HCT116 (cell line): ENCODE measurements around the gene KCNK15. TPM values are rescaled to one million over a fixed set of nuclear protein-coding genes. Genes with fewer than 3 reads are reported as not detected.

ENCODE experiments used
- ATAC-seq: fragments of 200-7000 bp; cut with Tn5 transposase; 2 replicates; pipeline ENCODE4 v1.9.1; 2020; ENCODE audit warnings: mild to moderate bottlenecking, moderate library complexity
- BruUV-seq: library from RNA; stranded (reverse); fragments of 400-500 nt; replicated peaks from 2 replicates; lab custom pipeline; 2021; lab: Mats Ljungman, UMichigan
- CTCF ChIA-PET: fragments of 300-600 bp; sonication (Branson Sonifier 250); formaldehyde crosslinking; loops from one replicate; lab custom pipeline; 2021; ENCODE audit warnings: antibody characterized with exemption; lab: Charles Lee
- POLR2A ChIA-PET: fragments of 300-600, 350-600 bp; sonication (Branson Sonifier 250); formaldehyde crosslinking; loops from one replicate; lab custom pipeline; 2021; ENCODE audit warnings: antibody characterized with exemption; lab: Charles Lee
- RAD21 ChIA-PET, 2 experiments: fragments of 300-600 bp; sonication (Branson Sonifier 250); formaldehyde crosslinking; loops; one replicate each; lab custom pipeline; 2023; ENCODE audit warnings: low total read pairs in 2 of 2; ENCODE audit not compliant: uncharacterized antibody in 2 of 2, unreplicated experiment in 2 of 2, low non-redundant PET in 1 of 2; lab: Charles Lee
- DNase-seq: peaks from one replicate; pipeline ENCODE4 v3.0.0-alpha.2; 2010; ENCODE audit warnings: low read depth, low spot score
- H2AFZ ChIP-seq: fragments of 200-600 bp; shearing (Covaris generic), sonication (generic); 2 replicates; pipeline ENCODE4 v1.6.1; 2017; ENCODE audit warnings: low read depth, mixed run types, mixed read lengths, antibody characterized with exemption, low read length; ENCODE audit not compliant: poor library complexity, severe bottlenecking
- H3K27ac ChIP-seq: 2 replicates; pipeline ENCODE4 v1.5.1; 2012; ENCODE audit warnings: low read depth, low read length
- H3K27me3 ChIP-seq: fragments of 200-600 bp; sonication (generic); 2 replicates; pipeline ENCODE4 v1.6.1; 2016; ENCODE audit warnings: mixed run types, low read length, mixed read lengths; ENCODE audit not compliant: insufficient read depth
- H3K36me3 ChIP-seq, 2 experiments: fragments of 200-500 bp in 1 of 2; fragments of 200-600 bp in 1 of 2; sonication (Bioruptor generic) in 1 of 2; sonication (generic) in 1 of 2; 2 replicates each; pipeline versions ENCODE4 v1.5.1 to v1.6.1; 2014 to 2016; ENCODE audit warnings: low read length in 2 of 2, inconsistent platforms in 1 of 2, mixed read lengths in 1 of 2, mixed run types in 1 of 2; ENCODE audit not compliant: insufficient read depth in 2 of 2, control insufficient read depth in 1 of 2
- H3K4me1 ChIP-seq, 2 experiments: fragments of 200-600 bp in 1 of 2; sonication (generic) in 1 of 2; 2 replicates each; pipeline versions ENCODE4 v1.5.1 to v1.6.1; 2012 to 2017; ENCODE audit warnings: low read length in 2 of 2, inconsistent platforms in 1 of 2, mild to moderate bottlenecking in 1 of 2, mixed read lengths in 1 of 2, mixed run types in 1 of 2, moderate library complexity in 1 of 2; ENCODE audit not compliant: insufficient read depth in 2 of 2, control insufficient read depth in 1 of 2
- H3K4me2 ChIP-seq: fragments of 200-600 bp; sonication (generic); 2 replicates; pipeline ENCODE4 v1.6.1; 2017; ENCODE audit warnings: mixed run types, low read length, mixed read lengths
- H3K4me3 ChIP-seq, 2 experiments: fragments of 200-600 bp in 1 of 2; sonication (generic) in 1 of 2; replicated peaks in 1 of 2; 2 replicates each; pipeline ENCODE4 v1.5.1; 2011 to 2016; ENCODE audit warnings: low read length in 2 of 2, control low read depth in 1 of 2, low read depth in 1 of 2, mild to moderate bottlenecking in 1 of 2, mixed read lengths in 1 of 2, mixed run types in 1 of 2
- H3K79me2 ChIP-seq: fragments of 200-600 bp; sonication (generic); 2 replicates; pipeline ENCODE4 v1.6.1; 2017; ENCODE audit warnings: mild to moderate bottlenecking, mixed run types, low read length, moderate library complexity, mixed read lengths; ENCODE audit not compliant: insufficient read depth
- H3K9ac ChIP-seq: fragments of 200-600 bp; sonication (generic); 2 replicates; pipeline ENCODE4 v1.6.1; 2016; ENCODE audit warnings: low read length, mixed read lengths
- H3K9me2 ChIP-seq: fragments of 200-600 bp; sonication (generic), shearing (Covaris generic); 2 replicates; pipeline ENCODE4 v1.6.1; 2017; ENCODE audit warnings: mixed run types, mild to moderate bottlenecking, moderate library complexity; ENCODE audit not compliant: insufficient read depth
- H3K9me3 ChIP-seq, 2 experiments: fragments of 200-500 bp in 1 of 2; fragments of 200-600 bp in 1 of 2; sonication (Bioruptor generic) in 1 of 2; sonication (generic) in 1 of 2; 2 replicates each; pipeline ENCODE4 v1.6.1; 2014 to 2017; ENCODE audit warnings: low read length in 2 of 2, mixed read lengths in 2 of 2, inconsistent platforms in 1 of 2, low read depth in 1 of 2, mild to moderate bottlenecking in 1 of 2, mixed run types in 1 of 2, moderate library complexity in 1 of 2; ENCODE audit not compliant: control insufficient read depth in 1 of 2, insufficient read depth in 1 of 2
- H4K20me1 ChIP-seq: fragments of 200-600 bp; sonication (generic), shearing (Covaris generic); 2 replicates; pipeline ENCODE4 v1.6.1; 2017; ENCODE audit warnings: mixed run types, mild to moderate bottlenecking, moderate library complexity; ENCODE audit not compliant: insufficient read depth
- ATF3 ChIP-seq: IDR thresholded peaks from 2 replicates; pipeline ENCODE4 v1.6.1; 2012
- CBX3 ChIP-seq: IDR thresholded peaks from 2 replicates; pipeline ENCODE4 v1.6.1; 2012; ENCODE audit warnings: low read depth
- CTCF ChIP-seq, 3 experiments: fragments of 200-600 bp in 1 of 3; sonication (generic) in 1 of 3; IDR thresholded peaks in 2 of 3; conservative IDR thresholded peaks in 1 of 3; 2 replicates each; pipeline ENCODE4 v1.5.1; 2012 to 2017; ENCODE audit warnings: low read depth in 2 of 3, low read length in 2 of 3, antibody characterized with exemption in 1 of 3, borderline replicate concordance in 1 of 3, control low read depth in 1 of 3, mild to moderate bottlenecking in 1 of 3, mixed read lengths in 1 of 3, mixed run types in 1 of 3, moderate library complexity in 1 of 3; ENCODE audit not compliant: insufficient read depth in 1 of 3
- EGR1 ChIP-seq: IDR thresholded peaks from 2 replicates; pipeline ENCODE4 v1.6.1; 2012; ENCODE audit warnings: low read depth
- ELF1 ChIP-seq: IDR thresholded peaks from 2 replicates; pipeline ENCODE4 v1.6.1; 2012; ENCODE audit warnings: low read depth, borderline replicate concordance
- EZH2 ChIP-seq: fragments of 200-600 bp; sonication (generic); IDR thresholded peaks from 2 replicates; pipeline ENCODE4 v1.6.1; 2017; ENCODE audit warnings: antibody characterized with exemption, mixed run types
- EZH2phosphoT487 ChIP-seq: fragments of 200-600 bp; IDR thresholded peaks from 2 replicates; pipeline ENCODE4 v1.6.1; 2018; ENCODE audit warnings: antibody characterized with exemption, borderline replicate concordance
- MAX ChIP-seq: IDR thresholded peaks from 2 replicates; pipeline ENCODE4 v1.6.1; 2012
- POLR2AphosphoS5 ChIP-seq: IDR thresholded peaks from 2 replicates; pipeline ENCODE4 v1.6.1; 2011; ENCODE audit warnings: mild to moderate bottlenecking, low read depth, low read length, moderate library complexity
- RAD21 ChIP-seq: IDR thresholded peaks from 2 replicates; pipeline ENCODE4 v1.6.1; 2012; ENCODE audit warnings: low read depth, mild to moderate bottlenecking
- REST ChIP-seq: IDR thresholded peaks from 2 replicates; pipeline ENCODE4 v1.6.1; 2012; ENCODE audit warnings: low read depth
- SIN3A ChIP-seq: IDR thresholded peaks from 2 replicates; pipeline ENCODE4 v1.6.1; 2012; ENCODE audit warnings: low read depth
- SP1 ChIP-seq: IDR thresholded peaks from 2 replicates; pipeline ENCODE4 v1.6.1; 2012; ENCODE audit warnings: low read depth
- SRF ChIP-seq: IDR thresholded peaks from 2 replicates; pipeline ENCODE4 v1.6.1; 2012; ENCODE audit warnings: low read depth
- YY1 ChIP-seq: IDR thresholded peaks from 2 replicates; pipeline ENCODE4 v1.6.1; 2011; ENCODE audit warnings: low read length, low read depth, moderate library complexity, mild to moderate bottlenecking; ENCODE audit not compliant: insufficient replicate concordance; ENCODE audit errors: extremely low read depth
- ZBTB33 ChIP-seq: IDR thresholded peaks from 2 replicates; pipeline ENCODE4 v1.6.1; 2011; ENCODE audit warnings: mild to moderate bottlenecking, low read length, moderate library complexity; ENCODE audit not compliant: insufficient replicate concordance; ENCODE audit errors: extremely low read depth
- ZFX ChIP-seq: fragments of 450-650 bp; IDR thresholded peaks from 2 replicates; pipeline ENCODE4 v1.6.1; 2017
- ZNF274 ChIP-seq: fragments of 200-500 bp; sonication (Bioruptor generic); IDR thresholded peaks from 2 replicates; pipeline ENCODE4 v1.6.1; 2014; ENCODE audit warnings: mild to moderate bottlenecking, low read depth, low read length, inconsistent platforms
- intact Hi-C: fragments of 100-400 bp; cut with micrococcal nuclease; formaldehyde crosslinking; loops from 2 replicates; pipeline ENCODE4 v1.10.0; 2022
- total RNA-seq: library from RNA; stranded (reverse); gene quantifications from one replicate; pipeline ENCODE4 v1.2.1, GENCODE V29; 2021; ENCODE audit not compliant: unreplicated experiment

The KCNK15 gene
- total RNA-seq, 1 experiment from 2014 or later: not detected

GRCh38 chr20:44781118-44781517, 35.5 kb downstream of the KCNK15 start:
- no peak for ATAC-seq
- H3K9ac ChIP-seq: no peak overlapping the region
- no peak for TF ChIP-seq REST
- TF ChIP-seq ZNF274: no peak
- TF ChIP-seq RAD21: no peak
- TF ChIP-seq MAX: no peak
- no peak for TF ChIP-seq YY1
- TF ChIP-seq POLR2AphosphoS5: no peak
- TF ChIP-seq EGR1: no peak
- TF ChIP-seq CBX3: no peak
- no peak for TF ChIP-seq ATF3
- TF ChIP-seq CTCF (IDR thresholded peaks at IDR 0.05 in 2 of 3, conservative IDR thresholded peaks at IDR 0.05 in 1 of 3; ENCODE audit: borderline replicate concordance in 1 of 3, insufficient read depth in 1 of 3, low read depth in 2 of 3, low read length in 2 of 3): no peak
- no peak for TF ChIP-seq SRF
- TF ChIP-seq ELF1: no peak
- TF ChIP-seq EZH2: no peak
- no peak for TF ChIP-seq SP1
- TF ChIP-seq ZFX: no peak
- TF ChIP-seq ZBTB33: no peak
- no peak for TF ChIP-seq EZH2phosphoT487
- TF ChIP-seq SIN3A: no peak
- no peaks in the 10 kb centered on the region for H3K9me2 ChIP-seq
- no peaks in the 10 kb centered on the region for H3K4me1 ChIP-seq
- no peak overlapping the region for H2AFZ ChIP-seq
- no peaks in the 10 kb centered on the region for H3K36me3 ChIP-seq
- ChIA-PET POLR2A (no interaction called here), RAD21 (no interaction called here), CTCF (no interaction called here)
- no peak overlapping the region for H3K4me3 ChIP-seq
- peaks cover 42% of the 10 kb centered on the region for H3K27me3 ChIP-seq
- no peak overlapping the region for H3K4me2 ChIP-seq
- DNase-seq: no peak
- intact Hi-C loops: no loop called here
- H3K79me2 ChIP-seq: no peaks in the 10 kb centered on the region
- no peaks in the 10 kb centered on the region for H4K20me1 ChIP-seq
- H3K9me3 ChIP-seq: no peaks in the 10 kb centered on the region
- no TSS peak for BruUV-seq
- H3K27ac ChIP-seq: no peak overlapping the region
